Measurements from ENCODE around the gene CCDC57.

DNA sequence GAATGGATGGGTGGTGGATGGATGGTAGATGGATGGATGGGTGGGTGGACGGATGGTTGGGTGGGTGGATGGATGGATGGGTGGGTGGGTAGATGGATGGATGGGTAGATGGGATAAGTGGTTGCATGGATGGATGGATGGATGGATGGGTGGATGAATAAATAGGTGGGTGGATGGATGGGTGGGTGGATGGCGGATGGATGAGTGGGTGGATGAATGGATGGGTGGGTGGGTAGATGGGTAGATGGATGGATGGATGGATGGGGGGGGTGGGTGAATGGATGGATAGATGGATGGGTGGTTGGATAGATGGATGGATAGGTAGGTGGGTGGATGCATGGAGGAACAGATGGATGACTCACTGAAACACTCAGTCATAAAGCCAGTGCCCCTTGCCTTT, 63.6 kb downstream of the CCDC57 start:
- TF ChIP-seq CTCF (conservative IDR thresholded peaks at IDR 0.05; ENCODE audit: low read depth, low read length), result no peak
- no peak for TF ChIP-seq EZH2phosphoT487 (IDR thresholded peaks at IDR 0.05; ENCODE audit: borderline replicate concordance, low read length)
